HFFc6 (cell line): ENCODE measurements around the gene HIBCH. TPM values are rescaled to one million over a fixed set of nuclear protein-coding genes. Genes with fewer than 3 reads are reported as not detected.

Source experiments
- DNase-seq: peaks from one replicate; pipeline ENCODE4 v3.0.0-alpha.2; 2018
- H3K27ac Mint-ChIP-seq: 2 replicates; pipeline ENCODE4 v1.8.0; 2020; ENCODE audit warnings: mild to moderate bottlenecking, mixed read lengths
- H3K27me3 Mint-ChIP-seq: 2 replicates; pipeline ENCODE4 v1.8.0; 2021; ENCODE audit warnings: mild to moderate bottlenecking, moderate library complexity, mixed read lengths; ENCODE audit not compliant: insufficient read depth
- H3K36me3 Mint-ChIP-seq: 2 replicates; pipeline ENCODE4 v1.8.0; 2021; ENCODE audit warnings: low read depth, mixed read lengths
- H3K4me1 Mint-ChIP-seq: 2 replicates; pipeline ENCODE4 v1.8.0; 2020; ENCODE audit warnings: low read depth, mixed read lengths
- H3K4me3 Mint-ChIP-seq: 2 replicates; pipeline ENCODE4 v1.8.0; 2020; ENCODE audit warnings: mild to moderate bottlenecking, moderate library complexity, mixed read lengths
- H3K9me3 Mint-ChIP-seq: 2 replicates; pipeline ENCODE4 v1.8.0; 2020; ENCODE audit warnings: mild to moderate bottlenecking, mixed read lengths
- total RNA-seq, 6 experiments: library from RNA; stranded (reverse); fragmentation: NEBNext Ultra II Directional; extraction: Animal tissue kit (Norgen Biotek cat#: 25700); gene quantifications; 2 replicates in 1 of 6; 3 replicates in 5 of 6; pipeline ENCODE4 v1.2.3, GENCODE V29; 2021
- TF ChIP-seq, protein P1 (sequence below): fragments of 200-600 bp; sonication (generic); IDR thresholded peaks from 2 replicates; pipeline ENCODE4 v1.5.0; 2021; ENCODE audit warnings: antibody characterized with exemption, mild to moderate bottlenecking

Gene HIBCH
- total RNA-seq, 6 experiments from 2014 or later, result 14.6 to 20.5 (median 17.2) TPM

DNA sequence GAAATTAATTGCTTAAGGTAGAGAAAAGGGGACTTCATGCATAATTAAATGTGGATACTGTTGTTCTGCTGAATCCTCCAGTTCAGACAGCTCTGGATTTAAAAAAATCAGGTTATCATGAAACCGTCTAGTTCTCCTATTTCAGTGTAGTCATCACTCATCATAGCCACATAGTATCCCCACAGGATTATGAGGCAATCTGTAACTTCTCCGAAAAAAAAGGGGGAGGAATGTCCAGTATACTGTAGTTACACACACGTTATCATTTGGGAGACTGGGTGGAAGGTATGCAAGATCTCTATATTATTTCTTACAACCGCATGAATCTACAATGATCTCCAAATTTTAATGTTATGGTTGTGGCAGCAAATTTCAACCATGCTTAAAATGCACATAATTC lies 114.0 kb downstream of the HIBCH start:
- H3K4me3 Mint-ChIP-seq, result no peak overlapping the region
- H3K4me1 Mint-ChIP-seq, result no peaks in the 10 kb centered on the region
- no peaks in the 10 kb centered on the region for H3K27me3 Mint-ChIP-seq
- H3K9me3 Mint-ChIP-seq, result no peaks in the 10 kb centered on the region
- no peak for DNase-seq
- H3K27ac Mint-ChIP-seq, result no peak overlapping the region
- TF ChIP-seq, protein P1, sequence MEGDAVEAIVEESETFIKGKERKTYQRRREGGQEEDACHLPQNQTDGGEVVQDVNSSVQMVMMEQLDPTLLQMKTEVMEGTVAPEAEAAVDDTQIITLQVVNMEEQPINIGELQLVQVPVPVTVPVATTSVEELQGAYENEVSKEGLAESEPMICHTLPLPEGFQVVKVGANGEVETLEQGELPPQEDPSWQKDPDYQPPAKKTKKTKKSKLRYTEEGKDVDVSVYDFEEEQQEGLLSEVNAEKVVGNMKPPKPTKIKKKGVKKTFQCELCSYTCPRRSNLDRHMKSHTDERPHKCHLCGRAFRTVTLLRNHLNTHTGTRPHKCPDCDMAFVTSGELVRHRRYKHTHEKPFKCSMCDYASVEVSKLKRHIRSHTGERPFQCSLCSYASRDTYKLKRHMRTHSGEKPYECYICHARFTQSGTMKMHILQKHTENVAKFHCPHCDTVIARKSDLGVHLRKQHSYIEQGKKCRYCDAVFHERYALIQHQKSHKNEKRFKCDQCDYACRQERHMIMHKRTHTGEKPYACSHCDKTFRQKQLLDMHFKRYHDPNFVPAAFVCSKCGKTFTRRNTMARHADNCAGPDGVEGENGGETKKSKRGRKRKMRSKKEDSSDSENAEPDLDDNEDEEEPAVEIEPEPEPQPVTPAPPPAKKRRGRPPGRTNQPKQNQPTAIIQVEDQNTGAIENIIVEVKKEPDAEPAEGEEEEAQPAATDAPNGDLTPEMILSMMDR, result no peak
- no peaks in the 10 kb centered on the region for H3K36me3 Mint-ChIP-seq

DNA sequence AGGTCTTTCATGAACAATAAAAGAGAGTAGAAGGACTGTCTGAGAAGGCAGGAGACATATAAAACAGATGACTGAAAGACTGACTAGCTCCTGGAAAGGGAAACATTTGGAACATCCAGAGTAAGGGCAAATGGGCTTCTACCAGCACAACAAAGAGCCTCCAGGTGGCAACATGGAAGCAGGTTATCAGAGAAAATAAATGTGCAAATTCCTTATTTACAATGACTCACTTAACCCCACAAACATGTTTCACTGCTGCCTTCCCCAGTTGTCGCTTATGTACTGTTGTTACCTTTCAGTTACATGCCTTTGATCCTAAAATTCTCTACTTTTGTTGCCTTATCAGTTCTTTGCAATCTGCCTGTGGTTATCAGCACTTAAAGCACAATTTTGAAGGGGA lies 117.0 kb downstream of the HIBCH start:
- Mint-ChIP-seq H3K36me3 (peaks cover 22% of the 10 kb centered on the region; the same call in 1 of the 2 replicates), H3K27me3 (no peaks in the 10 kb centered on the region), H3K4me1 (peaks cover 4% of the 10 kb centered on the region; the same call in 1 of the 2 replicates), H3K27ac (no peak overlapping the region), H3K9me3 (no peaks in the 10 kb centered on the region), H3K4me3 (no peak overlapping the region)
- DNase-seq, result no peak
- TF ChIP-seq, protein P1, result no peak

GRCh38 chr2:190202018-190202417 lies 117.6 kb downstream of the HIBCH start:
- Mint-ChIP-seq H3K27ac (no peak overlapping the region), H3K36me3 (peaks cover 26% of the 10 kb centered on the region; the same call in 1 of the 2 replicates), H3K9me3 (no peaks in the 10 kb centered on the region), H3K27me3 (no peaks in the 10 kb centered on the region), H3K4me3 (no peak overlapping the region), H3K4me1 (peaks cover 7% of the 10 kb centered on the region; the same call in 1 of the 2 replicates)
- DNase-seq, result no peak
- TF ChIP-seq, protein P1, result no peak

GRCh38 chr2:190200603-190201002 lies 119.0 kb downstream of the HIBCH start:
- TF ChIP-seq, protein P1, result no peak
- H3K27ac Mint-ChIP-seq, result no peak overlapping the region
- no peaks in the 10 kb centered on the region for H3K9me3 Mint-ChIP-seq
- peaks cover 33% of the 10 kb centered on the region for H3K36me3 Mint-ChIP-seq
- no peak overlapping the region for H3K4me3 Mint-ChIP-seq
- peaks cover 19% of the 10 kb centered on the region for H3K4me1 Mint-ChIP-seq
- no peaks in the 10 kb centered on the region for H3K27me3 Mint-ChIP-seq
- no peak for DNase-seq

GRCh38 chr2:190199530-190199929 lies 120.1 kb downstream of the HIBCH start:
- Mint-ChIP-seq H3K27ac (no peak overlapping the region), H3K4me1 (peaks cover 24% of the 10 kb centered on the region), H3K9me3 (no peaks in the 10 kb centered on the region), H3K4me3 (no peak overlapping the region), H3K36me3 (peaks cover 37% of the 10 kb centered on the region), H3K27me3 (no peaks in the 10 kb centered on the region)
- TF ChIP-seq, protein P1, result no peak
- DNase-seq, result no peak

DNA sequence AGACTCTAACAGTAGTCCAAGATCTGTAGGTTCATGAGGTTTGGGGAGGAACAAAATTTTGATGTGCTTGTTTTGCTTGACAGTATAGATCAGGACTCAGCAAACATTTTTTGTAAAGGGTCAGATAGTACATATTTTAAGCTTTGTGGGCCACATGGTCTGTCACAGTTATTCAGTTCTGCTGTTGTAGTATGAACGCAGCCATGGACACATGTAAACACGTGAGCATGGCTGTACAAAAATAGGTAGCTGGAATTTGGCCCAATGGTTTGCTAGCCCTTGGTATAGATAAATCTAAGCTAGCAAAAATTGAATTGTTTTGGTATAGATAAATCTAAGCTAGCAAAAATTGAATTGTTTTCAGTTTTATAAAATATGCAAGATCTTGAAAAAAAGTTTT lies 120.5 kb downstream of the HIBCH start:
- TF ChIP-seq, protein P1, result no peak
- H3K9me3 Mint-ChIP-seq, result no peaks in the 10 kb centered on the region
- H3K27ac Mint-ChIP-seq, result no peak overlapping the region
- DNase-seq, result no peak
- no peak overlapping the region for H3K4me3 Mint-ChIP-seq
- no peaks in the 10 kb centered on the region for H3K27me3 Mint-ChIP-seq
- H3K36me3 Mint-ChIP-seq, result peaks cover 37% of the 10 kb centered on the region
- peaks cover 24% of the 10 kb centered on the region for H3K4me1 Mint-ChIP-seq
